Measurements from ENCODE around the gene MAG.

The MAG gene

DNA sequence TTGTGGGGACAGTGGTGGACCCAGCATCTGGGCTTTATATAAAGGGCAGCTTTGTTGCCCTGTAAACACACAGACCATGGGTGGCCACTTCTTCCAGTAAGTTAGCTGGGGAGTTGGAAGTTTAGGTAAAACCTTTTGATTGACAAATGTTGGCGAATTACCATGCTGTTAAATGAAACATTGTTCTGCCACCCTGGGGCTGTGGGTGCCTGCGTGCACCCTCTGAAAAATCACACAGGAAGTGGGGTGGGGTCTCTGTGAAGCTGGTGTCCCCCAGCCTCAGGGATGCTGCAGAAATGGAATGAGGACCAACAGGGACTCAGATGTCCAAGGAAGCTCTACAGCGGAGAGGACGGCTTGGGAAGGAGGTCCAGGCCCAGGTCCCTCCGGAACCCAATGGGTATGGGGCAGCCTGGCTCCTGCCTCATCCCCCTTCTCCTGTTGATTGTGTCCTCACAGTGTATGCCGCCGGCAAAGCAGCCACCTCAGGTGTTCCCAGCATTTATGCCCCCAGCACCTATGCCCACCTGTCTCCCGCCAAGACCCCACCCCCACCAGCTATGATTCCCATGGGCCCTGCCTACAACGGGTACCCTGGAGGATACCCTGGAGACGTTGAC lies 26.0 kb upstream of the MAG start:
- no peak for DNase-seq

- no peak for DNase-seq
These were observed 25.2 kb upstream of the MAG start for GRCh38 chr19:35266520-35267352.

DNA sequence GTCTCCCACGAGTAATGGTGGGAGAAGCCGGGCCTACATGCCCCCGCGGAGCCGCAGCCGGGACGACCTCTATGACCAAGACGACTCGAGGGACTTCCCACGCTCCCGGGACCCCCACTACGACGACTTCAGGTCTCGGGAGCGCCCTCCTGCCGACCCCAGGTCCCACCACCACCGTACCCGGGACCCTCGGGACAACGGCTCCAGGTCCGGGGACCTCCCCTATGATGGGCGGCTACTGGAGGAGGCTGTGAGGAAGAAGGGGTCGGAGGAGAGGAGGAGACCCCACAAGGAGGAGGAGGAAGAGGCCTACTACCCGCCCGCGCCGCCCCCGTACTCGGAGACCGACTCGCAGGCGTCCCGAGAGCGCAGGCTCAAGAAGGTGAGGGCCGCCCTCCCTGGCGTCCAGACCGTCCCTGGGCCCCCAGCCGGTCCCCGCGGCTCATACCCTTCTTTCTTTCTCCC lies 24.6 kb upstream of the MAG start:
- no peak for DNase-seq

DNA sequence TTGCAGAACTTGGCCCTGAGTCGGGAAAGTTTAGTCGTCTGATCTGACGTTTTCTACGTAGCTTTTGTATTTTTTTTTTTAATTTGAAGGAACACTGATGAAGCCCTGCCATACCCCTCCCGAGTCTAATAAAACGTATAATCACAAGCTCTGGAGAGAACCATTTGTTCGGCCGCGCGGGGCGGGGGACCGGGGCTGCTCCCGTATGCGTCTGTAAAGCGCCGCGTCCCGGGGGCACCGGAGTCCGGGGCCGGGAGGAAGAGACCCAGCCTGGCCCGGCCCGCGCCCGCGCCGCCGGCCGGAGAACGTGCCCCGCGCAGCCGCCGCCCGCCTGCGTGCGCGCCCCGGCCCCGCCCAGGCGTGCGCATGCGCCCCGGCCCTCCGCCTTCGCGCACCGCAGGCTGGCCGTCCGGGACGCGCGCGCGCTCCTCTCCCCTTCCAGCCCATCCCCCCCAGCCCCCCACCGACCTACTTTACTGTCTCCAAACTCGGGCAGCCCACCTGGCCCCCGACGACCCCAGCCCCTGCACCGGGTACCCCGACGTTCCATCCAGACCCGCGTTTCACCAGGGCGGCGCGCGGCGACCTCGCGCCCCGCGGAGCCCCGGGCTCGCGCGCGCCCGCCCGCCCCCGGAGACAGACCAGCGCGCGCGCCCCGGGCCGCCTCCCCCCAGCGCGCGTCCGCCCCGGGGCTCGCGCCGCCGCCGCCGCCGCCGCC lies 24.0 kb upstream of the MAG start:
- no peak for DNase-seq

- no peak for DNase-seq
These were observed 23.2 kb upstream of the MAG start, which contains the start of gene USF2 for GRCh38 chr19:35268536-35269437. USF2 (plus strand) TSS chr19:35268962; CDS start chr19:35269102, 140 bp downstream.

- DNase-seq: no peak
These were observed 22.4 kb upstream of the MAG start for GRCh38 chr19:35269438-35270117.

DNA sequence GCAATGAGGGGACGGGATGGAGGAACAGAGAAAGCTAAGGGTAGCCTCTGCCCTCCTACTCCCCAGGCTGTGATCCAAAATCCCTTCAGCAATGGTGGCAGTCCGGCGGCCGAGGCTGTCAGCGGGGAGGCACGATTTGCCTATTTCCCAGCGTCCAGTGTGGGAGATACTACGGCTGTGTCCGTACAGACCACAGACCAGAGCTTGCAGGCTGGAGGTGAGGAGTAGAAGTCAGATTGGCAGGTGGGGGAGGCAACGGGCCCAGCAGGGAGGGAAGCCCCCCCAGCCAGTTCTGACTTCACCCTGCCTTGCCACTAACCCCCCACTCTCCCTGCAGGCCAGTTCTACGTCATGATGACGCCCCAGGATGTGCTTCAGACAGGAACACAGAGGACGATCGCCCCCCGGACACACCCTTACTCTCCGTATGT lies 21.6 kb upstream of the MAG start:
- no peak for DNase-seq

- no peak for DNase-seq
These were observed 20.4 kb upstream of the MAG start for GRCh38 chr19:35271546-35271945.

DNA sequence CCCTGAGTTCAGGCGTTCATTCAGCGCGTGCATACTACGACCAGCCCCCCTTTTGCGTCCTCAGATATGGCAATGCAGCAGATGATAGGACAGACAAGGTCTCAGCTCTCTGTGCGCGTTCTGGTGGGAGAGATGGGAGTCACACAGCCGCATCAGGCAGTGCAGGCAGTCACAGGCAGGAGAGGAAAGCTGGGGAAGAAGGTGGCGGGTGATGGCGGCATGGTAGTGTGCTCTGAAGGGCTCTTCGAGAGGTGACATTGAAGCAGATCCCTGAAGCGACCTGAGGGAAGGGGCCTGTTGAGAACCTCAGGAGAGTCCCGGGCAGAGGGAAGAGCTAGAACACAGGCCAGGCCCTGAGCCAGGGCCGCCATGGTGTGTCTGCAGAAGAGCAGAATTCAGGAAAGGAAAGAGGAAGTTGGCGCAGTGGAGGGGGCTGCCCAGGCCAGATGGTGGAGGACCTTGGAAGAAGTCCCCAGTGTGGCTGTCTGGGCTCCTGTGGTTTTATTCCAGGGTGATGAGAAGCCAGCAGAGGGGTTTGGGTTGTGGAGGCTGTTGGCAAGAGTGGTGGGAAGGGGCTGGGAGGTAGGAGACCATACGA lies 19.7 kb upstream of the MAG start:
- DNase-seq: no peak

- no peak for DNase-seq
These were observed 18.9 kb upstream of the MAG start for GRCh38 chr19:35272954-35273649.

GRCh38 chr19:35273686-35274259 lies 18.2 kb upstream of the MAG start:
- no peak for DNase-seq

DNA sequence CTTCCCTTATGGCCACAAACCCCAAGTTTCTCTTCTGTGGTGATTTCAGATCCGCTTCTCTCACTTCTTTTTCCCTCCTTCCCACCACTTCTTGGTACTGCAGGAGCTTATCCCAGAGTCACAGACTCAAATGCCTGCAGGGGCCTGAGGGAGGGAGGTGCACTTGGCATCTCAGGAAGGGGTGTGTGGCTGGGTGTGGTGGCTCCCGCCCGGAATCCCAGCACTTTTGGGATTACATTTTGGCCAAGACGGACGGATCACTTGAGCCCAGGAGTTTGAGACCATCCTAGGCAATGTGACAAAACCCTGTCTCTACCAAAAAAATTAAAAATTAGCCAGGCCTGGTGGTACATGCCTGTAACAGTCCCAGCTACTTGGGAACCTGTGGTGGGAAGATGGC lies 17.6 kb upstream of the MAG start:
- no peak for DNase-seq

DNA sequence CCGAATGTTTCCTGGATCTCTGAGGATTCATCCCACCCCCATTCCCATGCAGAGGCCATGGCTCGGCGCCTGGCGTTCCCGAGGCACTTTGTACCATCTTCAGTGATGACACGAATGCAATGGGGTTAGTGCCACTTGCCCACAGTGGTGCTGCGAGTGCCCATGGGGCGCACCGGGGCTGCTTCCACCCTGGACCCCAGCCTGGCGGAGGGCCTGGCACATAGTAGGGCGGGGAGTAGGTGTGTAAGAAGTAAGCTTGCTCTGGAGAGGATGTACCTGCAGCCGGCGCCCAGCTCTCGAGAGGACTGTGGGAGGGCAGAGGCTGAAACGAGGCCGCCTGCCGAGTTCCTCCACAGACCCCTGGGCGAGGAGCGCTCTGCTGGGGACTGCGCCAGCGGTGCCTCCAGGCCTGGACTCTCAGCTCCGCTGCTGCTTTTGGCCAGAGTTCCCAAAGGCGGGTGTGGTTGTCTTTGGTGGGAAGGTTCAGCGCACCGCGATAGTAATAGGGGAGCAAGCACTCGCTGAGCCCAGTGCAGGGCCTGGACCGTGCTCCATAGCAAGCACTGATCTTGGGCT lies 15.2 kb upstream of the MAG start:
- no peak for DNase-seq

GRCh38 chr19:35278578-35279284 lies 13.2 kb upstream of the MAG start:
- DNase-seq: no peak

- no peak for DNase-seq
These were observed 12.6 kb upstream of the MAG start for GRCh38 chr19:35279374-35279773.

- no peak for DNase-seq
These were observed 11.8 kb upstream of the MAG start for GRCh38 chr19:35279985-35280821.

GRCh38 chr19:35281303-35281702 lies 10.7 kb upstream of the MAG start:
- no peak for DNase-seq

Data from cortex of kidney (tissue), 1 donor.